Epithelial cell of esophagus (primary cell): Measurements from ENCODE around the gene ANKFN1.

Experiments used
- DNase-seq: peaks from one replicate; pipeline ENCODE4 v3.0.0; 2010; ENCODE audit warnings: low read depth
- H3K4me3 ChIP-seq: 2 replicates; pipeline ENCODE4 v1.5.1; 2011; ENCODE audit warnings: mild to moderate bottlenecking, low read length, control low read depth
- CTCF ChIP-seq: IDR thresholded peaks from 2 replicates; pipeline ENCODE4 v1.5.1; 2011; ENCODE audit warnings: low read depth, mild to moderate bottlenecking, low read length, control low read depth, inconsistent platforms; ENCODE audit not compliant: insufficient read depth; ENCODE audit errors: missing control alignments

ANKFN1 gene

GRCh38 chr17:56319531-56319930 is 166.3 kb downstream of the ANKFN1 start:
- no peak overlapping the region for H3K4me3 ChIP-seq
- TF ChIP-seq CTCF = peak; percentile 47
- DNase-seq = peak; percentile 59

GRCh38 chr17:56320443-56320842 is 167.2 kb downstream of the ANKFN1 start:
- no peak for TF ChIP-seq CTCF
- DNase-seq = no peak
- no peak overlapping the region for H3K4me3 ChIP-seq

- DNase-seq = no peak
- no peak for TF ChIP-seq CTCF
- H3K4me3 ChIP-seq = no peak overlapping the region
Measured at GRCh38 chr17:56322991-56323390, 169.7 kb downstream of the ANKFN1 start.

GRCh38 chr17:56324676-56325075 is 171.4 kb downstream of the ANKFN1 start:
- no peak for DNase-seq
- no peak for TF ChIP-seq CTCF
- H3K4me3 ChIP-seq = no peak overlapping the region

GRCh38 chr17:56325313-56326000 is 172.2 kb downstream of the ANKFN1 start:
- DNase-seq = no peak
- no peak for TF ChIP-seq CTCF
- H3K4me3 ChIP-seq = no peak overlapping the region

- no peak overlapping the region for H3K4me3 ChIP-seq
- TF ChIP-seq CTCF = no peak
- DNase-seq = no peak
Measured at GRCh38 chr17:56326001-56326359, 172.7 kb downstream of the ANKFN1 start.

GRCh38 chr17:56347639-56348038 is 194.4 kb downstream of the ANKFN1 start:
- DNase-seq = no peak
- no peak for TF ChIP-seq CTCF
- H3K4me3 ChIP-seq = no peak overlapping the region
